ENCODE data around the gene ARHGAP27.
"Not testable (repeated sequence)": the region's sequence is repeated elsewhere in the genome, so short reads cannot be mapped to it uniquely, and the experiment has no call there.

ARHGAP27 gene

DNA sequence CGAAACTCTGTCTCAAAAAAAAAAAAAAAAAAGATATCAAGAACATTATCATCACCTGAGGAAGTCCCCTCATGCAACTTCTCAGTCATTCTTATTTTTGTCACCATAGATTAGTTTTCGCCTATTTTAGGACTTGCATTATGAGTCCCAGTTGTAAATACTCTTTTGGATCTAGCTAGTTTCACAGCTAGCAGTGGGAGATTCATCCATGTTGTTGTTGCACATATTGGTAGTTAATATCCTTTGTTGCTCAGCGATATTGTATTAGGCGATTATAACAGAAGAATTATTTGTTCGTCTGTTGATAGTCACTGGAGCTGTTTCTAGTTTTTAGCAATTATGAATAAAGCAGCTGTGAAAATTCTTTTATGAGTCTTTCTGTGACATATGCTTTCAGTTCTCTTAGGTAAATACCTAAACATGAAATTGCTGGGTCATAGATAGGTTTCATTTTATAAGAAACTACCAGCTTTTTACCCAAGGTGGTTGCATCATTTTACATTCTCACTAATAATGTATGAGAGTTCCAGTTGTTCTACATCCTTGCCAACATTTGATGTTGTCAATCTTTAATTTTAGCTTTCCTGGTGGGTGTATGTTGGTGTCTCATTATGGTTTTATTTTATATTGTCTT is 75.2 kb downstream of the ARHGAP27 start:
- Histone ChIP-seq H3K4me1 (no peaks in the 10 kb centered on the region), H3K9me3 (no peaks in the 10 kb centered on the region), H3K4me3 (no peak overlapping the region), H3K27me3 (ENCODE audit: low read depth) (peaks cover 17% of the 10 kb centered on the region), H3K36me3 (replicated peaks) (no peaks in the 10 kb centered on the region)
- in situ Hi-C loops (cut with MboI; ENCODE audit: low sequenced_read_pairs): no loop called here
- no peak for DNase-seq (ENCODE audit: low spot score in 2 of 2)

DNA sequence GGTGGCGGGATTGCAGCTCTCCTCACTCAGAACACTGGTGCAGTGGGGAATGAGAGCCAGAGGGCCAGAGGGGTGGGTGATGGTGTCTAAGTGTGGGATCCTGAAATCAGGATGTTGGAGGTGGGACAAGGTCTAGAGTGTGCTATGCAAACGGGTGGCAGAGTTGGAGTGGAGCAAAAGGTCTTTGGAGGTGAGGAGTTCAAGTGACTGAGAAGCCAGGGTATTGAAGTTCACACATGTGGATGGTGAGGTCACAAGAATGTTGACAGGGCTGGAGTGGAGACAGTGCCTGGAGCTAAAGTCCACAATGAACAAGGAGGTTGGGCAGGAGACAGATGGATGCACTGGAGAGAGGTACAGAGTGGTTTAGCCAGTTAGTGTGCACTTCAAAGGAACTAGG is 77.6 kb downstream of the ARHGAP27 start:
- Histone ChIP-seq H3K9me3 (peaks cover 9% of the 10 kb centered on the region; the same call in 1 of the 2 replicates), H3K4me3 (no peak overlapping the region), H3K4me1 (no peaks in the 10 kb centered on the region), H3K27me3 (ENCODE audit: low read depth) (peaks cover 18% of the 10 kb centered on the region), H3K36me3 (replicated peaks) (no peaks in the 10 kb centered on the region)
- DNase-seq (ENCODE audit: low spot score in 2 of 2): no peak
- in situ Hi-C loops (cut with MboI; ENCODE audit: low sequenced_read_pairs): no loop called here

DNA sequence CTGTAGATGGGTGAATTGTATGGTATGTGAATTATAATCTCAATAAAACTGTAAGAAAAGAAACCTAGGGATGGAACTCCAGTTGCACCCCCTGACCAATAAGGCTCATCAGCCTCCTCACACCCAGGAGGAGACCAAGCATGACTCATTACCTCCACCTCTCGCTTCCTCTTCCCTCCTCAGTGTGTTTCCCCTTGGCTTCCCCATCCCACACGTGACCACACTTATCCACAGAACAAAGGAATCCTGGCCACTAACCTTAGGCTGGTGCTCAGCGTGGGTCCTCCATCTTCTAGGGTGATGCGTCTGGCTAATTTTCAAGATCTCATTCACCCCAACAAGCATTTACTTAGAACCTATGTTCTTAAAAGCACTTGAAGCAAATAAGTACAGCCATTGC is 79.6 kb downstream of the ARHGAP27 start:
- Histone ChIP-seq H3K36me3 (replicated peaks) (no peaks in the 10 kb centered on the region), H3K9me3 (peaks cover 9% of the 10 kb centered on the region; the same call in 1 of the 2 replicates), H3K4me3 (no peak overlapping the region), H3K4me1 (no peaks in the 10 kb centered on the region), H3K27me3 (ENCODE audit: low read depth) (peaks cover 31% of the 10 kb centered on the region)
- no peak for DNase-seq (ENCODE audit: low spot score in 2 of 2)
- in situ Hi-C loops (cut with MboI; ENCODE audit: low sequenced_read_pairs): no loop called here

DNA sequence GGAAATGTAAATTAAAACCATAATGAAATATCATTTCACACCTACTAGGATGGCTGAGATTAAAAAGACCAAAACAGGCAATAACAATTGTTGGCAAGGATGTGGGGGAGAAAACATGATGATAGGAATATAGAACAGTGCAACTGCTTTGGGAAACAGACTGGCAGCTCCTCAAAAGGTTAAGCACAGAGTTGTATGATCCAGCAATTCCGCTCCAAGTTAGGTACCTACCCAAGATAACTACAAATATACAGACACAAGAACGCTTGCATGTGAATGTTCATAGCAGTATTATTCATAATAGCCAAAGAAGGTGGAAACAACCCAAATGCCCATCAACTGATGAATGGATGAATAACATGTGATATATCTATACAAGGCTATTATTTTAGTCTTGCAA is 80.8 kb downstream of the ARHGAP27 start:
- in situ Hi-C loops (cut with MboI; ENCODE audit: low sequenced_read_pairs): no loop called here
- Histone ChIP-seq H3K9me3 (peaks cover 9% of the 10 kb centered on the region; the same call in 1 of the 2 replicates), H3K4me1 (no peaks in the 10 kb centered on the region), H3K36me3 (replicated peaks) (no peaks in the 10 kb centered on the region), H3K27me3 (ENCODE audit: low read depth) (peaks cover 36% of the 10 kb centered on the region), H3K4me3 (no peak overlapping the region)
- DNase-seq (ENCODE audit: low spot score in 2 of 2): no peak

DNA sequence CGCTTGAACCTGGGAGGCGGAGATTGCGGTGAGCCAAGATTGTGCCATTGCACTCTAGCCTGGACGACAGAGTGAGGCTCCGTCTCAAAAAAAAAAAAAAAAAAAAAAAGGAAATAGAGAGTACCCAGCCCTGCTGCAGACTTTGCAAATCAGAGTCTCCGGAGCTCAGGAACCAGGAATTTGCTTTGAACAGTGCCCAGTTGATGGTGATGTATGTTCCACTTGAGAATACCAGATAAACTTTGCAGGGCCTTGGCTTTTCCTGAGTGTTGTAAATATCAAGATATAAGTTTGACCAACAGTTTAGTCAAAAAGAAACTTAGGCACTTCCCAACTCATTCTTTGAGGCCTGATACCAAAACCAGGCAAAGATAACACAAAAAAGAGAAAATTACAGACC is 85.2 kb downstream of the ARHGAP27 start:
- H3K36me3 ChIP-seq (replicated peaks): no peaks in the 10 kb centered on the region
- no peak overlapping the region for H3K4me3 ChIP-seq
- peaks cover 42% of the 10 kb centered on the region for H3K27me3 ChIP-seq (ENCODE audit: low read depth)
- DNase-seq (ENCODE audit: low spot score in 2 of 2): no peak
- in situ Hi-C loops (cut with MboI; ENCODE audit: low sequenced_read_pairs): no loop called here
- H3K9me3 ChIP-seq: peaks cover 9% of the 10 kb centered on the region; the same call in 1 of the 2 replicates
- H3K4me1 ChIP-seq: peaks cover 6% of the 10 kb centered on the region

DNA sequence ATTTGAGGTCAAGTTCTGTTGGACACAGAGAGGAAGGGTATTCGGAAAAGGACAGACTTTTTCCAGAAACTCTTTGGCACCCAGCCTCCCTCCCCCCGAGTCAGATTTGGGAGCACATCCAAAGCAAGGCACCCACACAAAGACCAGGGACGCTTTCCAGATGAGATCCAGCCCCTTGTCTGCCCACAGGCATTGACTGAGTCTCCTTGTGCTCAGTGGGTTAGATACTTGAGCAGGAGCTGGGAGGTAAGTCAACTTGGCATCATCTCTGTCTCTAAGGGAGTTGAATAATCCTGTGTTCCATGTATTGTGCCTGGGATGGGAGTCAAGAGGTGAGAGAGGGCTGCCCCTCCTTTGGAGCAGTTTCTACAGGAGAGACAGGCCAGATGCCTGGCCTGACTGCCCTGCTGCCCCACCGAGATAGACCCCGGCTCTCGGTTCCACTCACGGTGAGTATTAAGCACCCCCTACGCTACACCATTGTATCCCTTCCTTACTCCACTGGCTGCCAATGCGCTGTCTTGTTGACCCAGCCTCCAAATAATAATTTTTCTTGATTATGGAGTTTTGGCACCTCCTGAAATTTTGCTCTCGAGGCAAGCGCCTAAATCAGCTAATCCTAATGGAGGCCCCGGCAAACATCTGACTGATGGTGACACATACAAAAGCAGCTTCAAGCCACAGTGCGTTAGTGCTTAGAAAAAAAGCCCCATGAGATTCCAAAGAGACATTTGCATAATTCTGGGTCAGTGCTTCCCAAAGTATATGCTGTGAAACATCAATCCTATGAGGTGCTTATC is 86.3 kb downstream of the ARHGAP27 start:
- Histone ChIP-seq H3K4me3 (no peak overlapping the region), H3K36me3 (replicated peaks) (no peaks in the 10 kb centered on the region), H3K27me3 (ENCODE audit: low read depth) (peaks cover 51% of the 10 kb centered on the region), H3K9me3 (peaks cover 5% of the 10 kb centered on the region; the same call in 1 of the 2 replicates), H3K4me1 (peaks cover 6% of the 10 kb centered on the region)
- in situ Hi-C loops (cut with MboI; ENCODE audit: low sequenced_read_pairs): no loop called here
- no peak for DNase-seq (ENCODE audit: low spot score in 2 of 2)

DNA sequence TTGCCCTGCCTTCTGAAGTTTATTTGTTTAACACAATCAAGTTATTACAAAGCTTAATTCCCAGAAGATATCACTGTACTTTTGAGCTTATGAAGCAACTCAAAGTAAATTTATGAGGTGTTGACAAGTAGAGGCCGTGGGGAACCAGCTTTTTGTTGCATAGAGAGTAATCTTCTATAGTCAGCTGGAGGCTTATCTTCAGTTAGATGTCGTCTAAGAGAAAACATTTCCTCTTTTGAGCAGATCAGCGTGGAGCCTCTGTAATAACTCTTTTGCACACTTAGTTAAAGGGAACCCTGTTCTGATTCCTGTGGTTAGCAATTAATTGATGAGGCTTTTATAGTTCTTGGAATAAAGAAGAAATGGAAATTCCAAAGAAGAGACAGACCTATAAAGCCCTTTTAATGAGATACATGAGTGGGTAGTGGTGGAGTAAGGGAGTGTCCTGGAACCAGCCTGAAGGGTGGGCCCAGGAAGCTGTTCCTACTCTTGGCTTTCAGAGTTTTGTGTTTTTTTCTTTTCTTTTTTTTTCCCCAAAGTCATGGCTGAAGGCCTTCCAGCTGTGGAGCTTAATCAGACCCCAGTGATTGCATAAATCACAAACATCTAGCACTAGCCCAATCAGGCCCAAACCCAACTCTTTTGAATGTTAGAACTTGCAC is 87.0 kb downstream of the ARHGAP27 start:
- H3K9me3 ChIP-seq: 0 out of 2 replicates have a peak, but pooled peaks cover 2% of the 10 kb centered on the region
- DNase-seq (ENCODE audit: low spot score in 2 of 2): peak; percentile 69 to 89

DNA sequence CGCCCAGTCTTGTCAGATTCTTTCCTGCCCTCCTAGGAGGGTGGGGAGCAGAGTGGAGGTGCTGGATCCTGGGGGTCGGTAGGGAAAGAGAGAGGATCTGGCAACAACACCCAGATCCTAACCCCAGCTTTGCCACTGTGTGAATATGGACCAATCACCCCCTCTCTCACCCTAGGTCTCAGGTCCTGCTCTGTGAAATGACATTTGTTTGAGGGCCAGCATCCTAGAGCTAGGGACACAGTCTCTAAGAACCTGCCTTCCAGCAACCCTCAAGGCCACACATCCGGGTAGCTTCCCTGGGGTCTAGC is 87.5 kb downstream of the ARHGAP27 start:
- Histone ChIP-seq H3K4me3 (no peak overlapping the region), H3K27me3 (ENCODE audit: low read depth) (peaks cover 52% of the 10 kb centered on the region), H3K9me3 (0 out of 2 replicates have a peak, but pooled peaks cover 2% of the 10 kb centered on the region), H3K36me3 (replicated peaks) (no peaks in the 10 kb centered on the region), H3K4me1 (peaks cover 6% of the 10 kb centered on the region)
- no peak for DNase-seq (ENCODE audit: low spot score in 2 of 2)
- in situ Hi-C loops (cut with MboI; ENCODE audit: low sequenced_read_pairs): no loop called here

More for the DNA sequence above, 87.0 kb downstream of the ARHGAP27 start:
- Histone ChIP-seq H3K4me1 (peaks cover 6% of the 10 kb centered on the region), H3K36me3 (replicated peaks) (no peaks in the 10 kb centered on the region), H3K27me3 (ENCODE audit: low read depth) (peaks cover 52% of the 10 kb centered on the region), H3K4me3 (no peak overlapping the region)
- in situ Hi-C loops (cut with MboI; ENCODE audit: low sequenced_read_pairs): no loop called here

DNA sequence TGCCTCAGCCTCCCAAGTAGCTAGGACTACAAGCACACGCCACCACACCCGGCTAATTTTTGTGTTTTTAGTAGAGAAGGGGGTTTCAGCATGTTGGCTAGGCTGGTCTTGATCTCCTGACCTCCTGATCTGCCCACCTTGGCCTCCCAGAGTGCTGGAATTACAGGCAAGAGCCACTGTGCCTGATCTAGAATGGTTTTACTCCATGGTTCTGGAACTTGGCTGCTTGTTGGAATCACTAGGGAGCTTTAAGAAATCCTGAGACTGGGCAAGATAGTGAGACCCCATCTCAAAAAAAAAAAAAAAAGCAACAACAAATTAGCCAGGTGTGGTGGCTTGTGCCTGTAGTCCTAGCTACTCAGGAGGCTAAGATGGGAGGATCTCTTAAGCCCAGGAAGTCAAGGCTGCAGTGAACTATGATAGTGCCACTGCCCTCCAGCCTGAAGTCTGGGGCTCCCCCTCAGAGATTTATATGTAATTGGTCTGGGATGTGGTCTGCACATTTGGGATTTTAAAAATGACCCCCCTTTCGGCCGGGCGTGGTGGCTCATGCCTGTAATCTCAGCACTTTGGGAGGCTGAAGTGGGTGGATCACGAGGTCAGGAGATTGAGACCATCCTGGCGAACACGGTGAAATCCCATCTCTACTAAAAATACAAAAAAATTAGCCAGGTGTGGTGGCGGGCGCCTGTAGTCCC is 88.6 kb downstream of the ARHGAP27 start:
- peaks cover 51% of the 10 kb centered on the region for H3K27me3 ChIP-seq (ENCODE audit: low read depth)
- H3K4me1 ChIP-seq; in situ Hi-C loops (cut with MboI; ENCODE audit: low sequenced_read_pairs); DNase-seq (ENCODE audit: low spot score in 2 of 2); H3K9me3 ChIP-seq; H3K4me3 ChIP-seq; H3K36me3 ChIP-seq (replicated peaks): not testable (repeated sequence)
